HL-60 (cell line): ENCODE measurements around the gene KCNIP2.
A peak's percentile ranks its signal among the peaks of the same experiment; 100 is the strongest.

Experiments
- CTCF ChIP-seq: IDR thresholded peaks from one replicate; pipeline ENCODE4 v1.5.1; 2011; ENCODE audit warnings: low read length, control low read depth, inconsistent platforms; ENCODE audit not compliant: insufficient read depth
- POLR2AphosphoS5 ChIP-seq: IDR thresholded peaks from 2 replicates; pipeline ENCODE4 v1.6.1; 2012; ENCODE audit warnings: low read depth

GRCh38 chr10:101782811-101783735 is 60.5 kb downstream of the KCNIP2 start, which contains the start of gene NPM3:
- TF ChIP-seq CTCF (no peak), POLR2AphosphoS5 (peak; percentile 78)
